Lower lobe of right lung (tissue), 2 donors: Measurements from ENCODE around the gene ARPC5L. TPM values are rescaled to one million over a fixed set of nuclear protein-coding genes. Genes with fewer than 3 reads are reported as not detected.

ENCODE experiments used
- ATAC-seq, 2 donors: fragments of 200-7000 bp; cut with Tn5 transposase; one replicate each; pipeline ENCODE4 v1.9.1; 2020 to 2022; ENCODE audit warnings: mild to moderate bottlenecking in 2 of 2, moderate library complexity in 2 of 2
- DNase-seq: peaks from one replicate; pipeline ENCODE4 v3.0.0-alpha.2; 2020
- H3K27ac ChIP-seq: fragments of 200-600 bp; one replicate; pipeline ENCODE4 v1.8.0; 2022
- H3K27me3 ChIP-seq: fragments of 200-600 bp; one replicate; pipeline ENCODE4 v1.8.0; 2022; ENCODE audit warnings: low read depth
- H3K36me3 ChIP-seq: fragments of 200-600 bp; one replicate; pipeline ENCODE4 v1.8.0; 2022; ENCODE audit warnings: mild to moderate bottlenecking
- H3K4me1 ChIP-seq: fragments of 200-600 bp; one replicate; pipeline ENCODE4 v1.8.0; 2022
- H3K4me3 ChIP-seq: fragments of 200-600 bp; one replicate; pipeline ENCODE4 v1.8.0; 2022; ENCODE audit warnings: mild to moderate bottlenecking
- H3K9me3 ChIP-seq: fragments of 200-600 bp; one replicate; pipeline ENCODE4 v1.8.0; 2022
- intact Hi-C: fragments of 100-400 bp; cut with DNase I; formaldehyde crosslinking; loops from one replicate; pipeline ENCODE4 v1.11.0; 2022
- total RNA-seq: library from RNA; stranded (reverse); fragmentation: NEBNext Ultra II Directional; extraction: Animal tissue kit (Norgen Biotek cat#: 25700); gene quantifications from one replicate; pipeline ENCODE4 v1.2.1, GENCODE V29; 2021
- TF ChIP-seq, protein P1 (sequence below): fragments of 200-600 bp; IDR thresholded peaks from one replicate; pipeline ENCODE4 v1.8.0; 2022; ENCODE audit warnings: antibody characterized with exemption, mild to moderate bottlenecking
- donor health status: DM: no; HTN: yes; CAD: no; lungs with severe emphysema.

Gene ARPC5L
- total RNA-seq, 1 donor from 2014 or later, result 33.2 TPM

DNA sequence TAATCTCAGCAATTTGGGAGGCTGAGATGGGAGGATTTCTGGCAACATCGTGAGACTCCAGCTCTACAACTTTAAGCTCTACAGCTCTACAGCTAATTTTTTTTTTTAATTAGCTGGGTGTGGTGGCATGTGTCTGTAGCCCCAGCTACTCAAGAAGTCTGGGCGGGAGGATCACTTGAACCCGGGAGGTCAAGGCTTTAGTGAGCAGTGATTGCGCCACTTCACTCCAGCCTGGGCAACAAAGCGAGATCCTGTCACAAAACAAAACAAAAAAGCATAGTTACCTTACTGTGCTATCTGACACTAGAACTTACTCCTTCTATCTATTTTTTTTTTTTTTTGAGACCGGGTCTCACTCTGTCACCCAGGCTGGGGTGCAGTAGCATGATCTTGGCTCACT, 15.0 kb upstream of the ARPC5L start:
- TF ChIP-seq, protein P1, sequence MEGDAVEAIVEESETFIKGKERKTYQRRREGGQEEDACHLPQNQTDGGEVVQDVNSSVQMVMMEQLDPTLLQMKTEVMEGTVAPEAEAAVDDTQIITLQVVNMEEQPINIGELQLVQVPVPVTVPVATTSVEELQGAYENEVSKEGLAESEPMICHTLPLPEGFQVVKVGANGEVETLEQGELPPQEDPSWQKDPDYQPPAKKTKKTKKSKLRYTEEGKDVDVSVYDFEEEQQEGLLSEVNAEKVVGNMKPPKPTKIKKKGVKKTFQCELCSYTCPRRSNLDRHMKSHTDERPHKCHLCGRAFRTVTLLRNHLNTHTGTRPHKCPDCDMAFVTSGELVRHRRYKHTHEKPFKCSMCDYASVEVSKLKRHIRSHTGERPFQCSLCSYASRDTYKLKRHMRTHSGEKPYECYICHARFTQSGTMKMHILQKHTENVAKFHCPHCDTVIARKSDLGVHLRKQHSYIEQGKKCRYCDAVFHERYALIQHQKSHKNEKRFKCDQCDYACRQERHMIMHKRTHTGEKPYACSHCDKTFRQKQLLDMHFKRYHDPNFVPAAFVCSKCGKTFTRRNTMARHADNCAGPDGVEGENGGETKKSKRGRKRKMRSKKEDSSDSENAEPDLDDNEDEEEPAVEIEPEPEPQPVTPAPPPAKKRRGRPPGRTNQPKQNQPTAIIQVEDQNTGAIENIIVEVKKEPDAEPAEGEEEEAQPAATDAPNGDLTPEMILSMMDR, result no peak
- no peak overlapping the region for H3K4me3 ChIP-seq
- H3K36me3 ChIP-seq, result no peaks in the 10 kb centered on the region
- H3K27me3 ChIP-seq, result no peaks in the 10 kb centered on the region
- intact Hi-C loops, result no loop called here
- ATAC-seq (no peak), DNase-seq (no peak)
- H3K9me3 ChIP-seq, result no peaks in the 10 kb centered on the region
- no peak overlapping the region for H3K27ac ChIP-seq
- no peaks in the 10 kb centered on the region for H3K4me1 ChIP-seq

DNA sequence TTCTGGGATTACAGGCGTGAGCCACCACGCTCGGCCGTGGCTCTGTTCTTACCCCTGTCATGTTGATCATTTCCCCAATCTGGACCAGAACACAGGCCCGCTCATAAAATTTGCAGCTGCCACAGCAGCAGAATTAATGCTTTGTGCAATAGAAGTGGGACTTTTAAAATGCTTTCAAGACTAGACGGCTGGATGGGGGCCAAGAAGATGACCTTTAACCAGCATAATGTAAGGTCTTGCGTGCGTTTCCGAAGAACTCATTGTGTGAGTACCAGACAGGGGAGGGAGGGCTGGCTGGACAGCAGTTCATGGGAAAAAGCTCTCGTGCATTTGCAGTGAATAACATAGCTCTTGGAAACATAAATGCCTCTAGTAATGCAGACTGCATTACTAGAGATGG, 12.1 kb upstream of the ARPC5L start:
- Histone ChIP-seq H3K27me3 (no peaks in the 10 kb centered on the region), H3K27ac (no peak overlapping the region), H3K9me3 (no peaks in the 10 kb centered on the region), H3K4me3 (no peak overlapping the region), H3K36me3 (no peaks in the 10 kb centered on the region), H3K4me1 (peaks cover 14% of the 10 kb centered on the region)
- DNase-seq (peak; percentile 7), ATAC-seq (no peak)
- intact Hi-C loops, result loop anchor here (5.0 kb wide), 1 partner anchor 78 kb away; the partner anchor contains the start of gene NR6A1
- TF ChIP-seq, protein P1, result no peak

DNA sequence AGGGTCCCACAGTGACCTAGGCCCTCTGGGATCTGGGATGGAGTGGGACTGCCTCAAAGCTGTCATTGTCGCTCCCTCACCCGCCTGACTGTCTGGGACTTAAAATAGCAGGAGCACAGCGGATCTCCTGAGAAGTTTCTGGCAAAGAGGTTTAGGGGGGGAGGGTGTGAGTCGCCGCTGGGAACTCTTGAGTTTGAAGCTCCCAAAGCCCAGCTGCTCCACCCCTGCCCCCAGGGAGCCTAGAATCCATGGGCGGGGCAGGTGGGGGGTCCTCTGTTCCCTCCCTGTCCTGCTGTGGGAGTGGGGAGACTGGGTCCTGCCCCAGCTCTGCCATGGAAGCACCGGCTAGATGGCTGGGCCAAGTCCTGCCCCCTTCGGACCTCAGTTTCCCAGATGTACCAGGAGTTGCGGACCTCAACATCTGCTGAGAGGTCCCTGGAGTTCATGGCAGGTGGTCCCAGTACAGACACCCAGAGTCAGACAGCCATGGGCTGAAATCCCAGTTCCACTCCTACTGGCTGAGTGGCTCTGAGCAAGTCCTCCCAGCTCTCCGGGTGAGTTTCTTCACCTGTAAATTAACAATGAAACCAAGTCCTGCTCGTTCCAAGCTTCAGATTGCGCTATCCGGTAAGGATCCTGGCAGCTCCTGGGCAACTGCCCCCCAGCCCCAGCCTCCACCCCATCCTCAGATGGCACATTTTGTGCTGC, 9.7 kb upstream of the ARPC5L start:
- peaks cover 14% of the 10 kb centered on the region for H3K4me1 ChIP-seq
- intact Hi-C loops, result loop anchor here (5.0 kb wide), 1 partner anchor 80 kb away; the partner anchor contains the start of gene NR6A1
- no peaks in the 10 kb centered on the region for H3K27me3 ChIP-seq
- peaks cover 12% of the 10 kb centered on the region for H3K36me3 ChIP-seq
- TF ChIP-seq, protein P1, result no peak
- DNase-seq (peak; percentile 42), ATAC-seq (no peak)
- H3K27ac ChIP-seq, result no peak overlapping the region
- H3K4me3 ChIP-seq, result peak overlapping the region; percentile 56
- no peaks in the 10 kb centered on the region for H3K9me3 ChIP-seq

DNA sequence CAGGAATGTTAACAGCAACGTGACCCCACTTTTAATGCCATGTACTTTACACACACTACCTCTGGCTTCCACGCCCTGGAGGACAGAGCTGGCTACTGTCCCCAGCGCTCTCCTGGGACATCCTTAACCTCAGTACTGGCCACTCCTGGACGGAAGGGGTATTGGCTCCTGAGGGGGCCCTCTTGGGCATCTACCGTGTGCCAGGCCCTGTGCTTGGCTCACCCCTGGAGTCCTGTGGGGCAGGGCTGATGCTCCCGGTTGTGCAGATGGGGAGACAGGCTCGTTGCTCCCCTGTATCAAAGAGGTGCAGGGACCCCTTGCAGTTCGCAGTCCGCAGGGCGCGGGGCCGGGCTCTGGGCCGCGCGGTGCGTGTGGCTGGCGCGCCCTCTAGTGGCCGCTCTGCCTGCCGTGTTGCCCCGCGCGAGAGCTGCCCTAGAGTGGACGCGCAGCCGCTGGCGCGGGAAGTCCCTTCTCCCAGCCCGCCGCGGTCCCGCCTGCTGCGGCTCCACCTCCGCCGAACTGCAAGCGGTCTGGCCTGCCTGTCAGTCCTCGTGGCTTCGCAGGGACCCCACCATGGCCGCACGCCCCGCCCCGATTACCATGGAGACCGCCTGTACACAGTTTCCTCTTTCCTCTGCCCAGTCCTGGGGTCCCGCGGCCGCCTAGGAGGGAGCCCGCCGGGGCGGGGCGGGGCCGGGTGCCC, 8.9 kb upstream of the ARPC5L start, which contains the start of gene WDR38:
Gene WDR38 (plus strand): TSS at position 632 of the 703 bp plus-strand sequence. CDS start 72 bp downstream, outside the sequence.
- Histone ChIP-seq H3K4me1 (peaks cover 14% of the 10 kb centered on the region), H3K27ac (peak within 1 kb of the TSS; percentile 34), H3K9me3 (no peaks in the 10 kb centered on the region), H3K27me3 (no peaks in the 10 kb centered on the region), H3K4me3 (peak within 1 kb of the TSS; percentile 56), H3K36me3 (peaks cover 19% of the 10 kb centered on the region)
- intact Hi-C loops, result loop anchor here (5.0 kb wide), 1 partner anchor 81 kb away; the partner anchor contains the start of gene NR6A1
- ATAC-seq, result peak; percentile 93 to 95
- TF ChIP-seq, protein P1, result peak; percentile 98
- DNase-seq, result peak; percentile 85

DNA sequence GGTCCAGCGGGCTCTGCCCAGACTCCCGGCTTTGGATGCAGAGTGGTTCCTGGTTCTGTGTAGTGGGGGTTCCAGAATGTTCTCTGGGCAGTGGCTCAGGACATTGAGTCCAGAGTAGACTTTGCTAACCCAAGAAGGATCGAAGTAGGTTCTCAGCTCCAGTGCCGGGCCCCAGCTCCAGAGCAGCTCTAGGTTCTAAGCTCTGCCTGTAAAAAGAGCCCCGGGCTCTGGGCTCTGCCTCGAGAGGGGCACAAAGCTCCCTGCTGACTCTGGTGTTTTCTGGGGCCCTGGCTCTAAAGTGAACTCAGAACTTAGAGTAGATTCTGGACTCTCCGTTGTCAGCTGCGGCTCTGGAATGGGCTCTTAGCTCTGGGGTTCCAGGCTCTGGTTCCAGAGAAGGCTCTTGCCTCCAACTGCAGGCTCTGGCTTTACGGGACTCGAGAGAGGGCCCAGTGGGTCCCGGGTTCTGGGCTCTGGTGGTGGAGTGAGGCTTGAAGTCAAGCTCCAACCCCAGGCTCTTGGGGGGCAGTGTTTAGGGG, 8.3 kb upstream of the ARPC5L start:
- Histone ChIP-seq H3K9me3 (no peaks in the 10 kb centered on the region), H3K4me1 (peaks cover 17% of the 10 kb centered on the region), H3K4me3 (peak overlapping the region; percentile 56), H3K27ac (peak overlapping the region; percentile 34), H3K36me3 (peaks cover 26% of the 10 kb centered on the region), H3K27me3 (no peaks in the 10 kb centered on the region)
- intact Hi-C loops, result loop anchor here (5.0 kb wide), 1 partner anchor 81 kb away; the partner anchor contains the start of gene NR6A1
- ATAC-seq (no peak), DNase-seq (no peak)
- TF ChIP-seq, protein P1, result no peak
